HG03460 (cell line): ENCODE data around the gene TFG.

Experiments used
- ATAC-seq: cut with Tn5 transposase; IDR thresholded peaks from one replicate; pipeline ENCODE4 v1.9.1; 2021; ENCODE audit not compliant: unreplicated experiment

TFG gene

GRCh38 chr3:100703865-100704264 lies 5.4 kb upstream of the TFG start:
- ATAC-seq: no peak

DNA sequence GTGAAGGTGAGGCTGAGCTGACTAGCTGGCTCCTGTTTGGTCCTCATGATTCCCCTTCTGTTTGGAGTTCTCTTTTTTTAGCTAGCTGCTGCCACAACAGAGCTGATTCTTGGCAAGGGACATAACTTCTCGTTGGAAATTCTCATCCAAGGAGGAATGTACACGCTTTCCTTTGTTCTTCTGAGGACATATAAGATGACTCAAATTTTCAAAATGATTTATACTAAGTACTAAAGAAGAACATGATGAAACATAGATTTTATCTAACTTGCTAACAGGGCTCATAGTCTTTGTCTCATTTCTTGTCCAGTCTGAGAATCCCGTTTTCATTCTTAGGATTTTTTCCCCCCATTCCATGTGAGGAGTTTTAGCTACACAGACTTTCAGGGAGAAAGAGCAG lies 2.9 kb upstream of the TFG start:
- no peak for ATAC-seq

DNA sequence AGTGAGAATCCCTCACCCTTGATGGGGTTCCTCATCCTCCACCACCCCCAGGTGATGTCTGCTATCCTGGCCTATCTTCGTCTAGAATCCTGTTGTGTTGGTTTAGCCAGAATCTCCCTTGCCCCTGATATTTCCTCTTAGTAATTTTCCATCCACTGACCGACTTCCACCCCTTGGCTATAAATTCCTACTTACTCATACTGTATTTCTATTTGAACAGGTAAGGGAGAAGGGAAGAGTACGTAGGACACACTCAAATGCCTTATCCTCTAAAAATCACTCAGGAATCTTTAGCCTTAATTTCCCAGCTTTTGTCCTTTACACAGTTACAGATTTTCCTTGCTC lies 678 bp upstream of the TFG start:
- ATAC-seq: no peak

- ATAC-seq: no peak
These were observed 557 bp downstream of the TFG start for GRCh38 chr3:100709842-100710260.

- peak; percentile 35 for ATAC-seq
These were observed 1.1 kb downstream of the TFG start for GRCh38 chr3:100710261-100710968.

GRCh38 chr3:100715176-100715575 lies 5.9 kb downstream of the TFG start:
- ATAC-seq: no peak

GRCh38 chr3:100717063-100717462 lies 7.8 kb downstream of the TFG start:
- ATAC-seq: no peak

GRCh38 chr3:100717637-100718487 lies 8.6 kb downstream of the TFG start:
- no peak for ATAC-seq

- ATAC-seq: no peak
These were observed 9.8 kb downstream of the TFG start for GRCh38 chr3:100719136-100719535.

DNA sequence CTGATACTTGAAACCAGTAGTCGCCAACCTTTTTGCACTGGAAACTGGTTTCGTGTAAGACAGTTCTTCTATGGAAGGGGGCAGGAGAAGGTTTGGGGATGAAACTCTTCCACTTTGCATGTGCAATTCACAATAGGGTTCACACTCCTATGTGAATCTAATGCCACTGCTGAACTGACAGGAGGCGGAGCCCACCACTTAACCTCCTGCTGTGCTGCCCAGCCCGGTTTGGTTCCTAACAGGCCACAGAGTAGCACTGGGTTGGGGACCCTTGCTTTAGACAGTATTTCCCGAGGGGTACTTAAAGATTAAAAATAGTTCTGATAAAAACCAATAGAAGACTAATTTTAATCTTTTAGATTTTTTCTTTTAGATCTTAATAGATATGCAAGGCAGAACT lies 11.1 kb downstream of the TFG start:
- ATAC-seq: no peak

GRCh38 chr3:100725935-100726513 lies 16.7 kb downstream of the TFG start:
- no peak for ATAC-seq

- ATAC-seq: no peak
These were observed 17.4 kb downstream of the TFG start for GRCh38 chr3:100726706-100727105.

DNA sequence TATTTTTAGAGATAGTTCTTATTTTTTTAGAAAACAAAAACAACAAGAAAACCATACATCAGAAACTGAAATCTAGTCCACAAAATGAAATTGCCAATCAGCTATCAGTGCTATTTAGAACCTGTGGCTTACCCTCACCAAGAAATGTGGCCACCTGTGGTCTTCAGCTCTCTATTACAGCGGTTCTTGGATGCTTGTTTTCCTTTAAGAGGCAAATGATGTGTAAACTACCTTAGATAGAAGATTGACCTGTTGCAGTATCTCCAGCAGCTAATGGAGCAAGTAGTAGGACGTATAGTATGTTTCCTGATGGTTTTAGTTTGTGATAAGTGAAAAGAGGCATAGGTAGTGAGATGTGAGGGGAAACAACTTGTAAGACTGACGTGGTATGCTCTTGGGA lies 21.2 kb downstream of the TFG start:
- no peak for ATAC-seq

DNA sequence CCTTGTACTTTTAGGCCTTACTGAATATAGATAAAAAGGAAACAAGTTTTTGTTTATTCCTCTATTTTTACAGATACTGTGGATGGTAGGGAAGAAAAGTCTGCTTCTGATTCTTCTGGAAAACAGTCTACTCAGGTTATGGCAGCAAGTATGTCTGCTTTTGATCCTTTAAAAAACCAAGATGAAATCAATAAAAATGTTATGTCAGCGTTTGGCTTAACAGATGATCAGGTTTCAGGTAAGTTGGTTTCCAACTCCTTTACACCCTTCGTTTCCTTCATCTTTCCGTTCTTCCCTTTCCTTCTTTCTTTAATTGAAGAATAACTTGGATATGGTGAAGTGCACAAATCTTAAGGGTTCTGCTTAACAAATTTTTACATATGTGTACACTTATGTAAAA lies 23.1 kb downstream of the TFG start:
- no peak for ATAC-seq

GRCh38 chr3:100737334-100737733 lies 28.0 kb downstream of the TFG start:
- no peak for ATAC-seq

DNA sequence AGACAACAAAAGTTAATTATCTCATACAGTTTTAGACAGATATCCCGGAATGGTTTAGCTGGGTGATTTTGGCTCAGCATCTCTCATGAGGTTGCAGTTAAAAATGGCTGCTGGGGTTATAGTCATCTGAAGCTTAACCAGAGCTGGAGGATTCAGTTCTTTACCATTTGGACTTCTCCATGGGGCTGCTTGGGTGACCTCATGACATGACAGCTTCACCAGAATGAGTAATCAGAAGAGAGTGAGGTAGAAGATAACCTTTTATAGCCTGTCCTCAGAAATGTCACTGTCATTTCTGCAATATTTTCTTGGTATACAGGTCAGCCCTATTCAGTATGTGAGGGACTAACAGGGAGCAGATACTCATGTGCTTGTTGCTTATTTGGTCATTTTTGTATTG lies 30.9 kb downstream of the TFG start:
- ATAC-seq: no peak

GRCh38 chr3:100743535-100743934 lies 34.2 kb downstream of the TFG start:
- no peak for ATAC-seq

GRCh38 chr3:100744671-100745070 lies 35.4 kb downstream of the TFG start:
- ATAC-seq: no peak

DNA sequence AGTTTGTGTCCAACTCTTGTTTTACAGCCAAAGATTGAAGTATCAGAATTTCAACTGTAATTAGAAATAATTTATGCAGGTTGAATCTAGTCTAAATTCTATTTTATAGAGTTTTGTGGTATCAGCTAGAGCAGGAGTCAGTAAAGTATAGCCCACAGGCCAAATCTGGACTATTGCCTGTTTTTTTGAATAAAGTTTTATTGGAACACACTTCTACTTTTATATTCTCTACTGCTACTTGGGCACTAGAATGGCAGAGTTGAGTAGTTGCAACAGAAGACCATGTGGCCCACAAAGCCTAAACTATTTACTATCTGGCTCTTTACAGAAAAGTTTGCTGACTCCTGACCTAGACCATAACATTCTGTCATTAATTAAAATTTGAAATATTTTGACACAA lies 36.3 kb downstream of the TFG start:
- ATAC-seq: no peak

DNA sequence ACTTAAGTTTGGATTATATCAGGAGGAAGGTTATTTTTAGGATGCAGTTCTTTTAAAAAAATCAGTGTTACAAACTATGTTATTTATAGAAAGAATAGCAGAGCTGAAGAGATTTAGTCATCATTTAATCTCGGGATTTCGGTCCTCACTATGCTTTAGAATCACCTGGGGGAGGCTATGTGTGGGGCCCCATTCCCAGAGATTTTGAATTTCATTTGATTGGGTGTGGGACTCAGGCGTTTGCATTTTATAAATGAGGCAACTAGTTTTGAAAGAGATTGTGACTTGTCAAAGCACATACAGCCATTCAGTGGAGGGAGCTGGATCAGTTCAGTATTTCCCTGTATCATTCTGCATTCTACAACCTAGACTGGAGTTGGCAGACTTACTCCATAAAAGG lies 36.8 kb downstream of the TFG start:
- ATAC-seq: no peak

DNA sequence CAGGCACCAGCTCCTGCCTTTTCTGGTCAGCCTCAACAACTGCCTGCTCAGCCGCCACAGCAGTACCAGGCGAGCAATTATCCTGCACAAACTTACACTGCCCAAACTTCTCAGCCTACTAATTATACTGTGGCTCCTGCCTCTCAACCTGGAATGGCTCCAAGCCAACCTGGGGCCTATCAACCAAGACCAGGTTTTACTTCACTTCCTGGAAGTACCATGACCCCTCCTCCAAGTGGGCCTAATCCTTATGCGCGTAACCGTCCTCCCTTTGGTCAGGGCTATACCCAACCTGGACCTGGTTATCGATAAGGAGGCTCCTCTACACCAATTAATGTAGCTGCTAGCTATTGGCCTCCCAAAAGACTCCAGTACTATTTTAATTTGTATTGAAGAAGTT lies 38.9 kb downstream of the TFG start:
- no peak for ATAC-seq

DNA sequence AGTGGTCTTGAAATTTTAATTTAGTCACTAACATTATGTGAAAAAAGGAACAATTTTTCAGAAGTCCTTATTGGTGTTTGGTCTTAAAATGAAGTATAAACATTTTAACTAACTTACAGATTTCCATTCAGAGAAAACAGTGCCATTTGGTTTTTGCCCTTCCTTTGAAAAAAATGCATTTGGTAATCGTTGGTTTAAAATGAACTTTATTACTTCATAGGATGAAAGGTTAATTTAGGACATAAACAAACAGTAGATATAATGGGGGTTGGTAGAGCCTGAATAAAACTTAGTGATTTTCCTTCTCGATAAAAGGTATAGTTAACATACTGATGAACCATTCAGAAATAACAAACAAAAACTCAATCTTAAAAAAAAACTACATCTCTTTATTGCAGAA lies 39.7 kb downstream of the TFG start:
- no peak for ATAC-seq
